CD4-positive, alpha-beta memory T cell (primary cell): ENCODE data around the gene FAM204A. TPM values are rescaled to one million over a fixed set of nuclear protein-coding genes. Genes with fewer than 3 reads are reported as not detected.

ENCODE experiments used
- CTCF ChIA-PET: fragments of 350-600 bp; sonication (Branson Sonifier 250); formaldehyde crosslinking; loops from one replicate; lab custom pipeline; 2021; ENCODE audit warnings: inconsistent platforms; ENCODE audit not compliant: partially characterized antibody; lab: Charles Lee
- POLR2A ChIA-PET: fragments of 350-600 bp; sonication (Branson Sonifier 250); formaldehyde crosslinking; loops from one replicate; lab custom pipeline; 2021; ENCODE audit not compliant: partially characterized antibody; lab: Charles Lee
- DNase-seq, 5 donors: peaks; one replicate each; pipeline versions ENCODE4 v3.0.0 to v3.0.0-alpha.2; 2020 to 2022; ENCODE audit warnings: mixed read lengths in 1 of 5
- H3K27ac ChIP-seq: one replicate; pipeline ENCODE4 v1.7.0; 2013; ENCODE audit warnings: low read depth, low read length
- H3K27me3 ChIP-seq: 2 replicates; pipeline ENCODE4 v1.7.0; 2013; ENCODE audit warnings: mild to moderate bottlenecking, low read length, moderate library complexity; ENCODE audit not compliant: insufficient read depth
- H3K36me3 ChIP-seq: 2 replicates; pipeline ENCODE4 v1.7.0; 2013; ENCODE audit warnings: mild to moderate bottlenecking, low read length, moderate library complexity; ENCODE audit not compliant: insufficient read depth
- H3K4me1 ChIP-seq: 2 replicates; pipeline ENCODE4 v1.7.0; 2013; ENCODE audit warnings: mild to moderate bottlenecking, low read length, moderate library complexity; ENCODE audit not compliant: insufficient read depth
- H3K4me3 ChIP-seq, 2 donors: one replicate each; pipeline ENCODE4 v1.7.0; 2013; ENCODE audit warnings: low read length in 2 of 2, mild to moderate bottlenecking in 1 of 2
- H3K9me3 ChIP-seq, 2 donors: one replicate each; pipeline ENCODE4 v1.7.0; 2013; ENCODE audit warnings: low read length in 2 of 2, control low read depth in 1 of 2; ENCODE audit not compliant: control insufficient read depth in 1 of 2
- H3K27ac Mint-ChIP-seq, 7 donors: one replicate each; pipeline ENCODE4 v1.8.0; 2020 to 2021; ENCODE audit warnings: mixed read lengths in 7 of 7, mild to moderate bottlenecking in 6 of 7, inconsistent platforms in 3 of 7, moderate library complexity in 3 of 7
- H3K27me3 Mint-ChIP-seq, 2 donors: one replicate each; pipeline ENCODE4 v1.8.0; 2020 to 2021; ENCODE audit warnings: mixed read lengths in 2 of 2
- H3K36me3 Mint-ChIP-seq, 2 donors: one replicate each; pipeline ENCODE4 v1.8.0; 2020 to 2021; ENCODE audit warnings: mixed read lengths in 2 of 2, inconsistent platforms in 1 of 2, mild to moderate bottlenecking in 1 of 2
- H3K4me1 Mint-ChIP-seq, 4 donors: one replicate each; pipeline ENCODE4 v1.8.0; 2020 to 2021; ENCODE audit warnings: mixed read lengths in 4 of 4, mild to moderate bottlenecking in 1 of 4
- H3K4me3 Mint-ChIP-seq, 8 donors: one replicate each; pipeline ENCODE4 v1.8.0; 2020 to 2021; ENCODE audit warnings: mixed read lengths in 8 of 8, mild to moderate bottlenecking in 7 of 8, moderate library complexity in 6 of 8, inconsistent platforms in 3 of 8
- H3K9me3 Mint-ChIP-seq, 8 donors: one replicate each; pipeline ENCODE4 v1.8.0; 2020 to 2021; ENCODE audit warnings: mixed read lengths in 8 of 8, mild to moderate bottlenecking in 5 of 8, inconsistent platforms in 3 of 8, moderate library complexity in 1 of 8
- intact Hi-C: fragments of 100-400 bp; cut with micrococcal nuclease; formaldehyde crosslinking; loops from one replicate; pipeline ENCODE4 v1.15.1; 2023
- polyA plus RNA-seq, 2 donors: library from polyadenylated mRNA; unstranded; fragments of 300-500 nt; fragmentation: Illumina TruSeq; gene quantifications; one replicate each; pipeline ENCODE4 v1.2.3, GENCODE V29; 2021
- total RNA-seq, 2 experiments: library from RNA; stranded (reverse); gene quantifications; one replicate each; pipeline ENCODE4 v1.2.3, GENCODE V29; 2021

The FAM204A gene
- total and polyA plus RNA-seq, 4 experiments from 2014 or later = 64.3 to 205 (median 86.9) TPM

DNA sequence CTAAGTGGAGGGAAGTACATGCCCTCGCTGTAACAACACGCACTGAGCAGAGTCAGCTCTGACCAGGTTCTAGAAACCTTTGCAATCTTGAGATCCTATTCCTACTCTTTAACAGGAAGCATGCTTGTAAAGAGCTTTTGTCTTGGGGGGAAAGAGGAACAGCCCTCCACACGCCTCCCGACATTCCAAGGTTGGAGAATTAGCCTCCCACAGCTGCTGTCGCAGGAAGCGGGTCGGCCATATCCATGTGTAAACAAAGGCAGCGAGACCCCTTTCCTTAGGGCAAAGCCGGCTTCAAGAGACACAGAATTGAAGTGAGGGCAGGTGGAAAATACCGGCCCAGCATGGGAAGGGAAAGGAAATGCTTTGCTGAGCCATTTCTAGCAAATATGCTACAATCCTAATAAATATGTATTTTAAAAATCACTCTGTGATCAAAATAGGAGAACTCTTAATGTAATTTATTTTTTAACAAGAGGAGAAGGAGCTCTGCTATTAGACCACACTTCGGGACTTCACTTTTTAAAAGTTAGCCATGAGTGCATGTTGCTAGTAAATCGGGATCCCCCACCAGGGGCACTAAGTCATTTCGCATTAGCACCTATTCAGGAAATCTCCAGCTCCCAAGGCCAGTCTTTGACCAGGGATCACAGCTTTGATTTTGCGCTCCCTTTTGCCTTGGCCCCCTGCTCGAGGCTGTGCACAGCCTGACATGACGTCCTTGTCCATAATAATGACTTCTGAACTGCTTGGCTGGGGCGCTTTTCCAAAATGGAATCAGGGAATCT lies 55.9 kb downstream of the FAM204A start:
- POLR2A ChIA-PET = no interaction called here

GRCh38 chr10:118282670-118283069 lies 59.5 kb downstream of the FAM204A start:
- H3K36me3 Mint-ChIP-seq = no peaks in the 10 kb centered on the region
- POLR2A ChIA-PET = no interaction called here
- Histone ChIP-seq H3K27ac (no peak overlapping the region), H3K4me1 (no peaks in the 10 kb centered on the region), H3K27me3 (no peaks in the 10 kb centered on the region), H3K9me3 (no peaks in the 10 kb centered on the region), H3K36me3 (no peaks in the 10 kb centered on the region), H3K4me3 (no peak overlapping the region)
- no peak overlapping the region for H3K4me3 Mint-ChIP-seq
- CTCF ChIA-PET = no interaction called here
- intact Hi-C loops = no loop called here
- peaks cover 14 to 28% of the 10 kb centered on the region in 2 donors for H3K27me3 Mint-ChIP-seq
- peaks cover 0 to 3% (median 0%) of the 10 kb centered on the region in 4 donors for H3K4me1 Mint-ChIP-seq
- H3K9me3 Mint-ChIP-seq = peaks cover 0 to 11% (median 3%) of the 10 kb centered on the region in 8 donors
- H3K27ac Mint-ChIP-seq = no peak overlapping the region
- DNase-seq = no peak

More for the DNA sequence above, 55.9 kb downstream of the FAM204A start:
- CTCF ChIA-PET = interaction anchor here (1.3 kb wide), 1 partner anchor 9 kb away, joined by 4 read pairs; no protein-coding TSS in a partner anchor
- Mint-ChIP-seq H3K4me3 (no peak overlapping the region), H3K9me3 (no peaks in the 10 kb centered on the region), H3K4me1 (peaks cover 0 to 3% (median 0%) of the 10 kb centered on the region in 4 donors), H3K27me3 (peaks cover 16 to 23% of the 10 kb centered on the region in 2 donors), H3K36me3 (no peaks in the 10 kb centered on the region), H3K27ac (no peak overlapping the region)
- no peaks in the 10 kb centered on the region for H3K36me3 ChIP-seq
- no peak overlapping the region for H3K27ac ChIP-seq
- no peaks in the 10 kb centered on the region for H3K27me3 ChIP-seq
- no peaks in the 10 kb centered on the region for H3K4me1 ChIP-seq
- no peak for DNase-seq
- intact Hi-C loops = no loop called here
- H3K4me3 ChIP-seq = no peak overlapping the region
- no peaks in the 10 kb centered on the region for H3K9me3 ChIP-seq

DNA sequence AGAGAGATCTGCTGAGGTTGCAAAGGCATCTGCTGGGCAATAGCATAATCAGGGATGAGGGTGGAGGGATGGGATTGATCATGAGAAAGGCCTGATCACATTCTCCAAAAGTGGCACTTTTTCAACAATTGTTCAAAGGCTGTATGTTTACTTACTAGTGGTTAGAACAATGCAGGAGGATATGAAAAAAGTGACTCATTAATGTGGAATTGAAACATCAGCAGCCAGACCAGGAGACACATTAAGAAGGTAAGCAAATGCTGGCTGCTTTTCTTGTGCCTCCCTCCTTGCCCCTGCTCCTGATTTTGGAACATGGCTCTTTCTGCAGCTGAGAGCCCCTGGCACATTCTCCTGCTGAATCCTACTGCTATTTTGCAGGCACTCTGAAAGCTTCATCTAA lies 63.5 kb downstream of the FAM204A start:
- Mint-ChIP-seq H3K36me3 (peaks cover 0 to 3% of the 10 kb centered on the region in 2 donors), H3K27me3 (peaks cover 5 to 15% of the 10 kb centered on the region in 2 donors)
- POLR2A ChIA-PET = no interaction called here

GRCh38 chr10:118277871-118278270 lies 64.3 kb downstream of the FAM204A start:
- Mint-ChIP-seq H3K36me3 (peaks cover 0 to 3% of the 10 kb centered on the region in 2 donors), H3K9me3 (peaks cover 2 to 16% (median 6%) of the 10 kb centered on the region in 8 donors), H3K4me1 (peaks cover 0 to 3% (median 0%) of the 10 kb centered on the region in 4 donors), H3K4me3 (no peak overlapping the region), H3K27me3 (peaks cover 3 to 13% of the 10 kb centered on the region in 2 donors), H3K27ac (no peak overlapping the region)
- intact Hi-C loops = no loop called here
- ChIA-PET CTCF (interaction anchor here (1.2 kb wide), 1 partner anchor 19 kb away, joined by 3 read pairs; no protein-coding TSS in a partner anchor), POLR2A (no interaction called here)
- Histone ChIP-seq H3K36me3 (no peaks in the 10 kb centered on the region), H3K27ac (no peak overlapping the region), H3K4me3 (no peak overlapping the region), H3K9me3 (no peaks in the 10 kb centered on the region), H3K27me3 (no peaks in the 10 kb centered on the region), H3K4me1 (no peaks in the 10 kb centered on the region)
- DNase-seq = no peak

More for the DNA sequence above, 63.5 kb downstream of the FAM204A start:
- intact Hi-C loops = no loop called here
- no peaks in the 10 kb centered on the region for H3K4me1 ChIP-seq
- DNase-seq = no peak
- no peak overlapping the region for H3K27ac ChIP-seq
- Mint-ChIP-seq H3K27ac (no peak overlapping the region), H3K4me1 (peaks cover 0 to 3% (median 0%) of the 10 kb centered on the region in 4 donors), H3K9me3 (peaks cover 2 to 16% (median 6%) of the 10 kb centered on the region in 8 donors), H3K4me3 (no peak overlapping the region)
- H3K4me3 ChIP-seq = no peak overlapping the region
- no peaks in the 10 kb centered on the region for H3K36me3 ChIP-seq
- H3K9me3 ChIP-seq = no peaks in the 10 kb centered on the region
- CTCF ChIA-PET = no interaction called here
- no peaks in the 10 kb centered on the region for H3K27me3 ChIP-seq

GRCh38 chr10:118276727-118277126 lies 65.4 kb downstream of the FAM204A start:
- H3K27ac ChIP-seq = no peak overlapping the region
- H3K27me3 Mint-ChIP-seq = peaks cover 5 to 14% of the 10 kb centered on the region in 2 donors
- H3K9me3 Mint-ChIP-seq = peaks cover 2 to 16% (median 6%) of the 10 kb centered on the region in 8 donors
- no peak overlapping the region for H3K4me3 Mint-ChIP-seq
- ChIA-PET CTCF (interaction anchor here (1.2 kb wide), 1 partner anchor 17 kb away, joined by 3 read pairs; no protein-coding TSS in a partner anchor), POLR2A (no interaction called here)
- H3K36me3 ChIP-seq = no peaks in the 10 kb centered on the region
- no peaks in the 10 kb centered on the region for H3K4me1 ChIP-seq
- H3K27ac Mint-ChIP-seq = no peak overlapping the region
- H3K4me3 ChIP-seq = no peak overlapping the region
- DNase-seq = no peak
- no peaks in the 10 kb centered on the region for H3K4me1 Mint-ChIP-seq
- peaks cover 4% of the 10 kb centered on the region for H3K27me3 ChIP-seq
- no peaks in the 10 kb centered on the region for H3K9me3 ChIP-seq
- intact Hi-C loops = no loop called here
- peaks cover 0 to 3% of the 10 kb centered on the region in 2 donors for H3K36me3 Mint-ChIP-seq

DNA sequence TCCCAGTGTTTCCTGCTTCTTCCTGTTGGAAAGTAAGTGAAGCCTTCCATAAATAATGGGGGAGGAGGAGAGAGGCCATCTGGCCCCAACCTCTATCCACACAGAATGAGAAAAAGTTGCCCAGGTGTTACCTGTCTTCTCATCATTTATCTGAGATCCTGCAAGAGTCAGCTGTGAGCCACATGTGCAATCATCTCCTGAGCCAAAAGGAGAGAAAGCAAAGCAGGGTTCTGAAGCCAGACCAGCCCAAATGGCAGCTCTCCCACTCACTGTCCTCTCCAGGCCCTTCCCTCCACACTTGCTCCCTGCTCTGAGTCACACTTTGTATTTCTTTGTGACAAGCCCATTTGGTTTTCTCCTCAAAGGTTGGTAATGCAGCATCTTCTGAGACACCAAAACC lies 65.9 kb downstream of the FAM204A start:
- Histone ChIP-seq H3K4me3 (no peak overlapping the region), H3K4me1 (no peaks in the 10 kb centered on the region), H3K36me3 (no peaks in the 10 kb centered on the region), H3K9me3 (no peaks in the 10 kb centered on the region), H3K27ac (no peak overlapping the region), H3K27me3 (peaks cover 8% of the 10 kb centered on the region)
- Mint-ChIP-seq H3K36me3 (peaks cover 0 to 3% of the 10 kb centered on the region in 2 donors), H3K27me3 (peaks cover 6 to 14% of the 10 kb centered on the region in 2 donors), H3K9me3 (peaks cover 2 to 16% (median 6%) of the 10 kb centered on the region in 8 donors), H3K4me3 (no peak overlapping the region), H3K4me1 (no peaks in the 10 kb centered on the region), H3K27ac (no peak overlapping the region)
- no peak for DNase-seq
- ChIA-PET CTCF (no interaction called here), POLR2A (no interaction called here)
- intact Hi-C loops = no loop called here

- Mint-ChIP-seq H3K36me3 (peaks cover 0 to 3% of the 10 kb centered on the region in 2 donors), H3K4me3 (no peak overlapping the region), H3K27ac (no peak overlapping the region), H3K27me3 (peaks cover 9 to 15% of the 10 kb centered on the region in 2 donors), H3K9me3 (peaks cover 2 to 13% (median 6%) of the 10 kb centered on the region in 8 donors), H3K4me1 (no peaks in the 10 kb centered on the region)
- intact Hi-C loops = no loop called here
- Histone ChIP-seq H3K27me3 (peaks cover 14% of the 10 kb centered on the region), H3K4me3 (no peak overlapping the region), H3K4me1 (no peaks in the 10 kb centered on the region), H3K27ac (no peak overlapping the region), H3K9me3 (no peaks in the 10 kb centered on the region), H3K36me3 (no peaks in the 10 kb centered on the region)
- CTCF ChIA-PET = no interaction called here
- POLR2A ChIA-PET = no interaction called here
- DNase-seq = no peak
Observed at GRCh38 chr10:118273662-118274061, 68.5 kb downstream of the FAM204A start.
